ENCODE measurements around the gene SEMA4D. TPM values are rescaled to one million over a fixed set of nuclear protein-coding genes. Genes with fewer than 3 reads are reported as not detected.

The SEMA4D gene
- total and polyA plus RNA-seq, 2 of the 13 experiments (the other 11 are each of a cell fraction or from before 2014, with no cell fraction given) = 0.13 to 0.16 TPM

GRCh38 chr9:89528540-89528939 lies 30.6 kb upstream of the SEMA4D start (continued):
- TF ChIP-seq, protein P1, sequence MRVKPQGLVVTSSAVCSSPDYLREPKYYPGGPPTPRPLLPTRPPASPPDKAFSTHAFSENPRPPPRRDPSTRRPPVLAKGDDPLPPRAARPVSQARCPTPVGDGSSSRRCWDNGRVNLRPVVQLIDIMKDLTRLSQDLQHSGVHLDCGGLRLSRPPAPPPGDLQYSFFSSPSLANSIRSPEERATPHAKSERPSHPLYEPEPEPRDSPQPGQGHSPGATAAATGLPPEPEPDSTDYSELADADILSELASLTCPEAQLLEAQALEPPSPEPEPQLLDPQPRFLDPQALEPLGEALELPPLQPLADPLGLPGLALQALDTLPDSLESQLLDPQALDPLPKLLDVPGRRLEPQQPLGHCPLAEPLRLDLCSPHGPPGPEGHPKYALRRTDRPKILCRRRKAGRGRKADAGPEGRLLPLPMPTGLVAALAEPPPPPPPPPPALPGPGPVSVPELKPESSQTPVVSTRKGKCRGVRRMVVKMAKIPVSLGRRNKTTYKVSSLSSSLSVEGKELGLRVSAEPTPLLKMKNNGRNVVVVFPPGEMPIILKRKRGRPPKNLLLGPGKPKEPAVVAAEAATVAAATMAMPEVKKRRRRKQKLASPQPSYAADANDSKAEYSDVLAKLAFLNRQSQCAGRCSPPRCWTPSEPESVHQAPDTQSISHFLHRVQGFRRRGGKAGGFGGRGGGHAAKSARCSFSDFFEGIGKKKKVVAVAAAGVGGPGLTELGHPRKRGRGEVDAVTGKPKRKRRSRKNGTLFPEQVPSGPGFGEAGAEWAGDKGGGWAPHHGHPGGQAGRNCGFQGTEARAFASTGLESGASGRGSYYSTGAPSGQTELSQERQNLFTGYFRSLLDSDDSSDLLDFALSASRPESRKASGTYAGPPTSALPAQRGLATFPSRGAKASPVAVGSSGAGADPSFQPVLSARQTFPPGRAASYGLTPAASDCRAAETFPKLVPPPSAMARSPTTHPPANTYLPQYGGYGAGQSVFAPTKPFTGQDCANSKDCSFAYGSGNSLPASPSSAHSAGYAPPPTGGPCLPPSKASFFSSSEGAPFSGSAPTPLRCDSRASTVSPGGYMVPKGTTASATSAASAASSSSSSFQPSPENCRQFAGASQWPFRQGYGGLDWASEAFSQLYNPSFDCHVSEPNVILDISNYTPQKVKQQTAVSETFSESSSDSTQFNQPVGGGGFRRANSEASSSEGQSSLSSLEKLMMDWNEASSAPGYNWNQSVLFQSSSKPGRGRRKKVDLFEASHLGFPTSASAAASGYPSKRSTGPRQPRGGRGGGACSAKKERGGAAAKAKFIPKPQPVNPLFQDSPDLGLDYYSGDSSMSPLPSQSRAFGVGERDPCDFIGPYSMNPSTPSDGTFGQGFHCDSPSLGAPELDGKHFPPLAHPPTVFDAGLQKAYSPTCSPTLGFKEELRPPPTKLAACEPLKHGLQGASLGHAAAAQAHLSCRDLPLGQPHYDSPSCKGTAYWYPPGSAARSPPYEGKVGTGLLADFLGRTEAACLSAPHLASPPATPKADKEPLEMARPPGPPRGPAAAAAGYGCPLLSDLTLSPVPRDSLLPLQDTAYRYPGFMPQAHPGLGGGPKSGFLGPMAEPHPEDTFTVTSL (CRISPR knock-in tag; IDR thresholded peaks at IDR 0.05; ENCODE audit: borderline replicate concordance) = no peak
- TF ChIP-seq ZNF547 (CRISPR knock-in tag; IDR thresholded peaks at IDR 0.05) (no peak), ZNF780A (CRISPR knock-in tag; IDR thresholded peaks at IDR 0.05) (no peak), ZHX2 (IDR thresholded peaks at IDR 0.05; ENCODE audit: low read depth) (no peak), ZHX2 (CRISPR knock-in tag; IDR thresholded peaks at IDR 0.05; ENCODE audit: borderline replicate concordance) (no peak), ZNF576 (CRISPR knock-in tag; IDR thresholded peaks at IDR 0.05) (no peak)
